Measurements from ENCODE around the gene CBFA2T3.

Gene CBFA2T3

DNA sequence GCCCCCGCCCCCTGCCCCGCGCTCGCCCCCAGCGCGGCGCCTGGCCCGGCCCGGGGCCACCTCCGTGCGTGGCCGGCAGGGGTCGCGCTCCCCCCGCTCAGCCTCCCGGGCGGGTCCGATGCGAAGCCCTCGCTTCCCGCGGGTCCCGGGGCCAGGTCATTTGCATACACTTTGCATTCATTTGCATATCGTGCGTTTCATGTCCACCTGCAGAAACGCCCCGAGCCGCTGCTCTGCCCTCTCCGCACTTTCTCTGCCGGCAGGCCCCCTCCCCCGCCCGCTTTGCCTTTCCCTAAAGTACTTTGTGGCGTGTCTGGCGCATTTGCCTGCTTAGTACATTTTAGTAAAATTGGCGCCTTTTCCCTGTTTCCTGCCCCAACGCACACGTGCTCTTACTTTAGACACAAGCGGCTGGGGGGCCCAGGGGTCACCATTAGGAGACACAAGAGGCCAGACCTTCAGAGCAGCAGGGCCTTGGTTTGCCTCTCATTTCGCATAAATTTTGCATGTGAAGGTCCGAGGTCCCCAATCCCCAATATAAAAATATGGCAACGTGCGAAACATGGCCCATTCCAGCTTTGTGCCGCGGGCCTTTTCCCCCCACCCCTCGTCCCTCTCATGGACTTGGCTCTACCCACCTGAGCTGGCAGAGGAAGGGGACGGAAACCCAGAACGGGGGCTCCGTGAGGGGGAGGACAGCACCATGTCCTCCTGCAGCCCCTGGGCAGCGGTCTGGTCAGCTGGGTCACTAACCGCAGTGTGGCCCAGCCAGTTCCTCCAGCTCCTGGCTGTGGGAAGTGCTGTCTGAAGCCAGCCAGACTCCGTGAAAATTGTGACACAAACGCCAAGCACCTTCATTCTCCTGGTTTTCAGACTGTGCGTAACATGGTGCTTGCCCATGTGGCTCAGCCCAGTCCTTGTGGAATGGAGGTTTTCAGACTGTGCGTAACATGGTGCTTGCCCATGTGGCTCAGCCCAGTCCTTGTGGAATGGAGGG lies 34.8 kb downstream of the CBFA2T3 start:
- no peaks in the 10 kb centered on the region for H3K9me3 Mint-ChIP-seq
- TF ChIP-seq, protein P1, sequence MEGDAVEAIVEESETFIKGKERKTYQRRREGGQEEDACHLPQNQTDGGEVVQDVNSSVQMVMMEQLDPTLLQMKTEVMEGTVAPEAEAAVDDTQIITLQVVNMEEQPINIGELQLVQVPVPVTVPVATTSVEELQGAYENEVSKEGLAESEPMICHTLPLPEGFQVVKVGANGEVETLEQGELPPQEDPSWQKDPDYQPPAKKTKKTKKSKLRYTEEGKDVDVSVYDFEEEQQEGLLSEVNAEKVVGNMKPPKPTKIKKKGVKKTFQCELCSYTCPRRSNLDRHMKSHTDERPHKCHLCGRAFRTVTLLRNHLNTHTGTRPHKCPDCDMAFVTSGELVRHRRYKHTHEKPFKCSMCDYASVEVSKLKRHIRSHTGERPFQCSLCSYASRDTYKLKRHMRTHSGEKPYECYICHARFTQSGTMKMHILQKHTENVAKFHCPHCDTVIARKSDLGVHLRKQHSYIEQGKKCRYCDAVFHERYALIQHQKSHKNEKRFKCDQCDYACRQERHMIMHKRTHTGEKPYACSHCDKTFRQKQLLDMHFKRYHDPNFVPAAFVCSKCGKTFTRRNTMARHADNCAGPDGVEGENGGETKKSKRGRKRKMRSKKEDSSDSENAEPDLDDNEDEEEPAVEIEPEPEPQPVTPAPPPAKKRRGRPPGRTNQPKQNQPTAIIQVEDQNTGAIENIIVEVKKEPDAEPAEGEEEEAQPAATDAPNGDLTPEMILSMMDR (IDR thresholded peaks at IDR 0.05; ENCODE audit: unreplicated experiment in 3 of 3): peak; percentile 59 to 82 (median 63)
- peaks cover 8% of the 10 kb centered on the region for H3K4me1 Mint-ChIP-seq
- H3K27ac Mint-ChIP-seq: no peak overlapping the region
- H3K27me3 Mint-ChIP-seq (ENCODE audit: low read depth): peaks cover 59% of the 10 kb centered on the region
- peak overlapping the region; percentile 73 to 76 (median 73) for H3K4me3 Mint-ChIP-seq
- no peaks in the 10 kb centered on the region for H3K36me3 Mint-ChIP-seq (ENCODE audit: low read depth)

DNA sequence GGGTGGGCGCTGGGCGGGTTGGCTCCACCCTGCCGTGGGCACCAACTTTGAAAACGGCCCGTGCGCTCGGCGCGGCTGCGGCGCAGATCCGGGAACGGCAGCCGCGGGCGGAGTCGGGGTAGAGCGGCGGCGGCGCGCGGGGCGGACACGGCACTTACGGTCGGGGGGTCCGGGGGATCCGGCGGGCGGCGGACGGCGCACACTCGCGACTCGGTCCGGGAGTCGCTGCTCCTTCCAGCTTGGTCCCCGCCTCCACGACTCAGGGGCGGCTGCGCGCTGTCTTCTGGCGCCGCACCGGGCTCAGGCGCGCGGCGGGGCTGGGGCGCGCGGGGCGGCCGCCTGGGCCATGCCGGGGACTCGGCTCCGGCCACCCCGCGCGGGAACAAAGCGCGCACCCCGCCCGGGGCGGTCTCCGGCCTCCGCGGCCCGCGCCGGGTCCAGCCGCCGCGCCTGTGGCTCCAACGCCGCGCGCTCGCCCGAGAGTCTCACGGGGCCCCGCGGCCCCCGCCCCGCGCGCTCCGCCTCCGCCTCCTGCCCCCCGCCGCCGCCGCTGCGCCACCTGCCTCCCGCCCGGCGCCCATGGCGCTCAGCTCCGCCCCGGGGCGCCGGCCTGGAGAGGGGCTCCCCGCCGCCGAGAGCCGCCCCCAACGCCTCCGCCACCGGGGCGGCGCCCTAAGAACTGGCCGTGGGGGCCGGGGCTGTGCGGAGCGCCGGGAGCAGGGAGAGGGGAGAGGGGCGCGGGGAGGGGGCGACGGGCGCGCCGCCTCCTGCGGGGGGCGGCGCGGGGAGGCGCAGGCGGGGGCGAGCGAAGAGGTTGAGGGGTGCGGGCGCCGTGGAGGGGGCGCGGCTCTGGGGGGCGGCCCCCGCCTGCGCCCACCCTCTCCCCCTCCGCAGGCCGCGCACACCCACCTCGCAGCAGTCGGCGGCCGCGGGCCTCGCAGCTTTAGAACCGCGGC lies 35.9 kb downstream of the CBFA2T3 start:
- Mint-ChIP-seq H3K4me3 (peak overlapping the region in 1 of 3 experiments; percentile 31), H3K9me3 (no peaks in the 10 kb centered on the region), H3K4me1 (peaks cover 13% of the 10 kb centered on the region), H3K27me3 (ENCODE audit: low read depth) (peaks cover 54% of the 10 kb centered on the region), H3K27ac (no peak overlapping the region), H3K36me3 (ENCODE audit: low read depth) (no peaks in the 10 kb centered on the region)
- TF ChIP-seq, protein P1 (IDR thresholded peaks at IDR 0.05; ENCODE audit: unreplicated experiment in 3 of 3): no peak

DNA sequence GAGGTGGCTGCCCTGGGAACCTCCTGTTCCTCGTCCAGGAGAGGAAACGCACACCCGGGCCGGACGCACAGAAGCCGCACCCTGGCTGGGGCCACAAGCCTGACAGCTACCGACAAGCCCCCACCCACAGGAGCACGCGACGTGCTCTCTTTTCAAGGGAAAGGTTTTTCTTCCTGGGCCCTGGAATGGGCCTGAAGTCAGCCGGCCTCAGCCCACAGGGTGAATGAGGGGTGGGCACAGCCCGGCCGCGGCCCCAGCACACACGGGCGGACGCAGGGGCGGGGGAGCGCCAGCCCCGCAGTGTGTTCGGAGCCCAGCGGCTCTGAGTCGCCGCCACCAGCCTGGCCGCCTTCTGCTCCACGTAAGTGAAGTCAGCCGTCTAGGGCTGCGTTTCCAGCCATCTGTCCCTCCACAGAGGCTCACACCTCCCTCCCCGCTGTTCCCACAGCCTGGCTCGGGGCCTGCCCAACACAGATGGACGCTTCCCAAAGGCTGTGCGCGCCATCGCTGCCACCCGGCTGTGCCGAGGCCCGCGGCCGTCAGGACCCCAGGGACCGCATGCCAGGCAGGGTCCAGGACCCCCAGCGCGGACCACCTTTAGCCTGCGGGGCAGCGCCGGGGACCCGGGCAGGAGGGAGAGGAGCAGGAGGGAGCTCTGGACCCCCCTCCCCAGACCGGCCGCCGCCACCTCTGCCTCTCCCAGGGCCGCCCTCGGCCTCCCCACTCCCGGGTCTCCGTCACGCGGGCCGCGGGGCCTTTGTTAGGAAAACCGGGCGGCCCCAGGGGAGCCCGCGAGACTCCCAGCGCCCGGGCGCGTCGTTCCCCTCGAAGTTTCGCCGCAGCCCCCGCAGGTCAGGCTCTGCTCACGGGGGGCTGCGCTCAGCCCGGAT lies 36.8 kb downstream of the CBFA2T3 start:
- H3K27me3 Mint-ChIP-seq (ENCODE audit: low read depth): peaks cover 46% of the 10 kb centered on the region
- no peak overlapping the region for H3K27ac Mint-ChIP-seq
- peaks cover 13% of the 10 kb centered on the region for H3K4me1 Mint-ChIP-seq
- no peaks in the 10 kb centered on the region for H3K36me3 Mint-ChIP-seq (ENCODE audit: low read depth)
- TF ChIP-seq, protein P1 (IDR thresholded peaks at IDR 0.05; ENCODE audit: unreplicated experiment in 3 of 3): no peak
- H3K9me3 Mint-ChIP-seq: no peaks in the 10 kb centered on the region
- peak overlapping the region; percentile 47 to 50 (median 50) for H3K4me3 Mint-ChIP-seq

DNA sequence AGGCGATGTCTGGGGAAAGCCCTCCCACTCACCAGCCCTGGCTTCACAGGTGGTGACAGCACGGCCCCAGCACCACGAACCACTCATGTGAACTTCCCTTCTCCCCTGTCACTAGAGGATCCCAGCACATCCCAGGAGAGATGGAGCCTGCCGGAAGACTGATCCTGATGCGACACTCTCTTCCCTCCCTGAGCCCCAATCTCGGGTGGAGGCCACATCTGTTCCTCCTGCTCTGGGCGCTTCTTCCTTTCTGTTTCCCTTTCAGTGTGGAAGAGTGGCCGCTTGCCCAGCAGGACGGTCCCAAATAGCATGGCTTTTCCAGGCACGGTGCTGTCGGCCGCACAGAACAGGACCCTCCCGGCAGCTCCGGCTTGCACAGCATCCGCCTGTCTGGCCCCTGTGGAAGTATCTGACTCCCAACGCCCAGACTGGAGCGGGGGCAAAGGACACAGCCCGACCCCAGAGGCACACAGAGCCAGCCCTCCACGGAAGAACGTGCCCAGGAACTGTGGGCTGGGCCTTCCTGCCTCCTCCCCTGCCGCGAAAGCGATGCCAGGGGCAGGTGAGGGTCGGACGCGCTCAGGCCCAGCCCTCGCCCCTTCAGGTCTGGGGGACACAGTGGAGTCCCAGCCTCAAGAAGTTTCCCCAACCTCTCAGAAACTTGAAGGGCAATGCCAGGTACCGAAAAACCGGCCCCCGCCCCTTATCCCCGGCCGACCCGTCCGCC lies 37.6 kb downstream of the CBFA2T3 start:
- Mint-ChIP-seq H3K4me3 (peak overlapping the region; percentile 57 to 82 (median 76)), H3K9me3 (no peaks in the 10 kb centered on the region), H3K4me1 (peaks cover 13% of the 10 kb centered on the region), H3K27ac (no peak overlapping the region), H3K27me3 (ENCODE audit: low read depth) (peaks cover 40% of the 10 kb centered on the region), H3K36me3 (ENCODE audit: low read depth) (no peaks in the 10 kb centered on the region)
- TF ChIP-seq, protein P1 (IDR thresholded peaks at IDR 0.05; ENCODE audit: unreplicated experiment in 3 of 3): no peak

Data from nephron (organoid).